ENCODE measurements around the gene GJC1. TPM values are rescaled to one million over a fixed set of nuclear protein-coding genes. Genes with fewer than 3 reads are reported as not detected.

Gene GJC1
- total and polyA plus RNA-seq, 2 experiments from 2014 or later: 14.8 to 37.3 TPM

GRCh38 chr17:44749076-44749979, 80.8 kb downstream of the GJC1 start:
- Histone ChIP-seq H3K9me3 (ENCODE audit: low read depth) (no peaks in the 10 kb centered on the region), H3K4me1 (ENCODE audit: low read depth) (peaks cover 10% of the 10 kb centered on the region), H3K4me3 (no peak overlapping the region), H3K27me3 (no peaks in the 10 kb centered on the region), H3K27ac (peak overlapping the region; percentile 54), H3K36me3 (no peaks in the 10 kb centered on the region)
- TF ChIP-seq CTCF (IDR thresholded peaks at IDR 0.05; ENCODE audit: low read depth, low read length): no peak
- DNase-seq (ENCODE audit: low read depth in 1 of 2, low spot score in 1 of 2): no peak

Other genes with a start within 250 kb of the GJC1 start
- 0.21 and 0.46 TPM in 2 replicates for gene MEIOC, start 173.8 kb downstream of the GJC1 start, total RNA-seq
- 1.1 and 2.3 TPM in 2 replicates for gene MEIOC, start 173.8 kb downstream of the GJC1 start, polyA plus RNA-seq
- 31.0 and 33.4 TPM in 2 replicates for gene CCDC43, start 140.5 kb downstream of the GJC1 start, total RNA-seq
- gene CCDC43, start 140.5 kb downstream of the GJC1 start, polyA plus RNA-seq: 27.7 and 39.2 TPM in 2 replicates
- gene DBF4B, start 121.6 kb downstream of the GJC1 start, total RNA-seq: 12.2 and 26.8 TPM in 2 replicates
- gene DBF4B, start 121.6 kb downstream of the GJC1 start, polyA plus RNA-seq: 15.3 and 23.2 TPM in 2 replicates
- gene ADAM11, start 71.3 kb downstream of the GJC1 start, total RNA-seq: 72.3 and 116 TPM in 2 replicates
- gene ADAM11, start 71.3 kb downstream of the GJC1 start, polyA plus RNA-seq: 22.3 and 29.1 TPM in 2 replicates
- gene HIGD1B, start 17.6 kb upstream of the GJC1 start, total RNA-seq: not detected in 2 replicates
- 0.55 TPM in 1 of 2 replicates, not detected in the other for gene HIGD1B, start 17.6 kb upstream of the GJC1 start, polyA plus RNA-seq
- 101 and 151 TPM in 2 replicates for gene EFTUD2, start 69.2 kb upstream of the GJC1 start, total RNA-seq
- 105 and 141 TPM in 2 replicates for gene EFTUD2, start 69.2 kb upstream of the GJC1 start, polyA plus RNA-seq
- gene GFAP, start 85.2 kb upstream of the GJC1 start, total RNA-seq: 3.5 and 11.0 TPM in 2 replicates
- 4.0 and 7.0 TPM in 2 replicates for gene GFAP, start 85.2 kb upstream of the GJC1 start, polyA plus RNA-seq
- 4.2 and 21.1 TPM in 2 replicates for gene KIF18B, start 117.5 kb upstream of the GJC1 start, total RNA-seq
- gene KIF18B, start 117.5 kb upstream of the GJC1 start, polyA plus RNA-seq: 4.1 and 22.2 TPM in 2 replicates
- gene C1QL1, start 138.0 kb upstream of the GJC1 start, total RNA-seq: 24.6 and 25.2 TPM in 2 replicates
- gene C1QL1, start 138.0 kb upstream of the GJC1 start, polyA plus RNA-seq: 38.6 and 44.0 TPM in 2 replicates
- gene DCAKD, start 221.3 kb upstream of the GJC1 start, total RNA-seq: 113 and 141 TPM in 2 replicates
- 60.6 and 66.0 TPM in 2 replicates for gene DCAKD, start 221.3 kb upstream of the GJC1 start, polyA plus RNA-seq
- 83.1 and 113 TPM in 2 replicates for gene NMT1, start 231.0 kb upstream of the GJC1 start, total RNA-seq
- 85.2 and 92.9 TPM in 2 replicates for gene NMT1, start 231.0 kb upstream of the GJC1 start, polyA plus RNA-seq